ENCODE data around the gene NAV2.

The NAV2 gene

GRCh38 chr11:20007386-20007785 lies 294.7 kb downstream of the NAV2 start:
- TF ChIP-seq CTCF (IDR thresholded peaks at IDR 0.05; ENCODE audit: low read depth, low read length, missing control alignments) = no peak
- no peak overlapping the region for H3K4me3 ChIP-seq (ENCODE audit: low read depth, low read length)
- in situ Hi-C loops (cut with HindIII; ENCODE audit: low sequenced_read_pairs) = no loop called here
- DNase-seq (ENCODE audit: low read depth) = no peak

DNA sequence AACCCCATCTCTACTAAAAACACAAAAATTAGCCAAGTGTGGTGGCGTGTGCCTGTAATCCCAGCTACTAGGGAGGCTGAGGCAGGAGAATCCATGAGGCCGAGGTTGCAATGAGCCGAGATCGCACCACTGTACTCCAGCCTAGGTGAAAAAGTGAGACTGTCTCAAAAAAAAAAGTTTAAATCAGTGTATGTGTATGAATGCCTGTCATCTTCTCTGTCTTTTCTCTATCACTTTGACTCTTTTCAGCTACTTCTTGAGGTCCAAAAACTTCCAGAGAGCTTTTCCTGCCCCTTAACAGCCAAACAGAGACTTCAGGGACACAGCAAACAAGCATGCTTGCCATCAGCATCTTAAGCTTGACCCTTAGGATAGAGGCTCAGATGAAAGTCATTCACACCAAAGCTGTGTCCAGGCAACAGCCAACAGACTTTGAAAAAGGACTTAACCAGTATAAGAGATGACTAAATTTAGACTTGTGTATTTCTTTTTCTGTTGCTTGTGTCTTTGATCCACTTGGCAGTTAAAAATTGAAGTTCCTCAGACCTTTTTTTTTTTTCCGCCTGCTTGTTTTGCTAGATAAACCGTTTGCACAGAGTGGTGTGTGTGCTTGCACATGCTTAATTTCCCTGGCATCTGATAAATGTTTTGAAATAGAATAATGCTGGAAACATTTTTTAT lies 295.7 kb downstream of the NAV2 start:
- no peak for TF ChIP-seq CTCF (IDR thresholded peaks at IDR 0.05; ENCODE audit: low read depth, low read length, missing control alignments)
- no peak overlapping the region for H3K4me3 ChIP-seq (ENCODE audit: low read depth, low read length)
- in situ Hi-C loops (cut with HindIII; ENCODE audit: low sequenced_read_pairs) = no loop called here
- DNase-seq (ENCODE audit: low read depth) = no peak

GRCh38 chr11:20008871-20009644 lies 296.4 kb downstream of the NAV2 start:
- no peak for TF ChIP-seq CTCF (IDR thresholded peaks at IDR 0.05; ENCODE audit: low read depth, low read length, missing control alignments)
- in situ Hi-C loops (cut with HindIII; ENCODE audit: low sequenced_read_pairs) = no loop called here
- no peak overlapping the region for H3K4me3 ChIP-seq (ENCODE audit: low read depth, low read length)
- DNase-seq (ENCODE audit: low read depth) = no peak

DNA sequence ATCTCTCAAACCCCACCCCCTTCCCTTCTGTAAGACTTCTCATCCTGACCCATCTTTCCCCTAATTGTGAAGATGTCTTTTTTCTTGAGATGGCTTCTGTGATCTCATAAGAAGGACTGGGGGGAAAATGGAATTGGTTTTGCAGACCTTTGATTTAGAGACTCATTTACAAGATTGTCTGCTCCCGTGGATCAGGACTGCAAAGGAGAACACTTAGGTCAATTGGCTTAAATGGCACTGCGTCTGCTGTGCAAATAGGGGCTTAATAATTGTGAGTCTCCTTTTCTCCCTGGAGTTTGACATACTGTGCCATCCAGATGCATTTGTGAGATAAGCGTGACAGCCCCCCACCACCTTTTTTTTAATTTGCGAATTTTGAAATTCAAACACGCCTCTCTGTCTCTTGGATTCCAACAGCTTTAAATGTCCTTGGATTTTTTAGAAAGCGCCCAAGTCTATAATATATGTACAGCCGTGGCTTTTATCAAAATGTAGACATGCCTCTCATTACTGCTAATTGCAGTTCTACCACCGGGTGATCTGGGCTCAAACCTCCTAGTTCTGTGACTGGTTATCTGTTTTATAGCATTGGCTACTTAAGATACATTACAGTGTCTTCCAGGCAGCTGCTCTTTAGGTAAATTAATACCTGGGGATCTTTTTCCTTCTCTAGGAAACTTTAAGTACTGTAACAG lies 297.7 kb downstream of the NAV2 start:
- TF ChIP-seq CTCF (IDR thresholded peaks at IDR 0.05; ENCODE audit: low read depth, low read length, missing control alignments) = no peak
- in situ Hi-C loops (cut with HindIII; ENCODE audit: low sequenced_read_pairs) = no loop called here
- no peak overlapping the region for H3K4me3 ChIP-seq (ENCODE audit: low read depth, low read length)
- DNase-seq (ENCODE audit: low read depth) = no peak

DNA sequence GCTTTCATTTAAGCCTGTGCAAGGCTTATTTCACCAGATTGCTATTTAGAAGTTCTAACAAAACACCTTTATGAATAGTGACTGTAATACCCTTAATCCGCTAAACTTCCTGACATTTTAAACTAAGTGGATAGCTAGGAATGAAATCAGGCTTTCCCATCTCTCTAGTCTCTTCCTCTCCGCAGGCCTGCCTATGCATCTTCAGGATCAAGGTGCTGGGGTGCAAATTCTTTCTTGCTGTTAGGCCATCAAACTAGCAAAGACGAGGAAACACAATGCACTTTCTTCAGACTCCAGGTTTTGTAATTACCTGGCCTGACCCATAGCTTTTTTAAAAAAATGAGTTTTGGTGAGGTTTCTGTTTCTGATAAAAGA lies 298.2 kb downstream of the NAV2 start:
- in situ Hi-C loops (cut with HindIII; ENCODE audit: low sequenced_read_pairs) = no loop called here
- H3K4me3 ChIP-seq (ENCODE audit: low read depth, low read length) = no peak overlapping the region
- TF ChIP-seq CTCF (IDR thresholded peaks at IDR 0.05; ENCODE audit: low read depth, low read length, missing control alignments) = no peak
- DNase-seq (ENCODE audit: low read depth) = no peak

DNA sequence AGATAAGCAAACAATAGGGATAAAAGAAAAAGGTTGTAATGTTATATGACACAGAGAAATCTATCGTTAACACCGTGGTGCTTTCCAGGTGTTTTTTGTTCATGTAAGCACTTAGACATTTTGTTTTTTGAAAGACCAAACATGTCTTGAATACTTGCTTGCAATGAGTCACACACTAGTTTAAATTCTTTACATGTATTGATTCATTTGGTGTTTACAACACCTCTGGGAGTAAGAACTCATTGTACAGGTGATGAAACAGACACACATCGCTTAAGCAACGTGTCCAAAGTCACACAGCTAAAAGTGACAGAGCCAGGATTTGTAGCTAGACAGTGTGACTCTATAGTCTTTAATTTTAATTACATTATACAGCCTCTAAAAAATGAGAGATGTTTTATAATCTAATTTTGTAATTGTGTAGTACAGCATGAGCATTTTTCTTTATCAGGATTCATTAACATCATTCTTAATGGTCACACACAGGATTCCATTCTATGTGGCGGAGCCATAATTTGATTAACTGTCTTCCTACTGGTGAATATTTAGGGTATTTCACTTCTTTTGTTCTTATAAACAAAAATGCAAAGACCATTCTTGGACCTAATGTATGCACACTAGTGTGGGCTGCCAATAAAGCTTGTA lies 298.8 kb downstream of the NAV2 start:
- no peak for TF ChIP-seq CTCF (IDR thresholded peaks at IDR 0.05; ENCODE audit: low read depth, low read length, missing control alignments)
- no peak for DNase-seq (ENCODE audit: low read depth)
- in situ Hi-C loops (cut with HindIII; ENCODE audit: low sequenced_read_pairs) = no loop called here
- no peak overlapping the region for H3K4me3 ChIP-seq (ENCODE audit: low read depth, low read length)

All from astrocyte of the cerebellum (primary cell).